ENCODE data around the gene PLA2G15. TPM values are rescaled to one million over a fixed set of nuclear protein-coding genes. Genes with fewer than 3 reads are reported as not detected.

The PLA2G15 gene
- total RNA-seq, 1 experiment from 2014 or later = 33.2 TPM

DNA sequence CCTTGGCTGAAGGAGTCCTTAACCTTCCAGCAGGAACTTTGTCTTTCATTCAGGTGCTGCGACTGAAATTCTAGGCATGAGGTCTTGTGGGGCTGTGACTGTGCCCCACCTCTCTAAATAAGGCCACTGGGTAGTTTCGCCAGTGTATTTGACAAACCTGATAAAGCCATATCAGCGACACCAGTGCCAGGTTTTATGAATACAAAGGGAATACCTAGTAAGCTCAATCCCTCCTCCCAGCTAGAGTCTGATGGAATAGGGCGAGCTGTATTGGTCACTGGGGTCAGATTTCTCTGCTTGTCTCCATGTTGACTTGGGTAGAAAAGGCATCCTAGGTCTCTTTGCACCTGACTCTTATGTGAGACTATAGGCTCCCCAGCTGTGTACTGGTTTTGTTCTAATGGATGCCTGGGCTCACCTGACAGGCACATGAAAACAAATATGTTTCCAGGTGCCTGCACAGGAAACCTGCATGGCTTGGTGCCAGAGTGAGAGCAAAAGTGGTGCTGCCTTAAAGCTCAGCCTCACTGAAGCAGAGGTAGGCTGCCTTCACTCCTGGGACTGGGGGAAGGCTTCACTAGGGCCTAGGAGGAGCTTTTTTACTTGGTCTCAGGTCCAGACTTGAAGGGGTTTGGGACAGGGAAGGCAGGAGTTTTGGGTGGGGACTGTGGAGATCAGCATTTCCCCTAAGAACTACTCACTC is 27.5 kb downstream of the PLA2G15 start:
- CTCF ChIA-PET = interaction anchor here (0.6 to 1.3 kb wide), 2 partner anchors 9 to 632 kb away, joined by 5 read pairs; partner anchors contain the start of gene SLC7A6
- no peaks in the 10 kb centered on the region for H3K27me3 Mint-ChIP-seq (ENCODE audit: insufficient read depth, unreplicated experiment)
- no TSS peak for BruUV-seq (replicated peaks)
- H3K36me3 Mint-ChIP-seq (ENCODE audit: insufficient read depth, unreplicated experiment) = peaks cover 96% of the 10 kb centered on the region
- no peak for DNase-seq
- H3K4me3 ChIP-seq (ENCODE audit: low read depth, low read length) = no peak overlapping the region
- H3K27ac Mint-ChIP-seq (ENCODE audit: unreplicated experiment) = peak overlapping the region; percentile 76
- peak overlapping the region; percentile 4 for H3K4me3 Mint-ChIP-seq (ENCODE audit: unreplicated experiment)
- peaks cover 5% of the 10 kb centered on the region for H3K36me3 ChIP-seq (ENCODE audit: control insufficient read depth, insufficient read depth, low read length)
- POLR2A ChIA-PET = interaction anchor here (1.0 kb wide), 1 partner anchor 38 kb away, joined by 3 read pairs; the partner anchor contains the start of genes PRMT7 and SLC7A6OS
- peaks cover 19% of the 10 kb centered on the region for H3K4me1 Mint-ChIP-seq (ENCODE audit: low read depth, unreplicated experiment)
- H3K4me1 ChIP-seq = peaks cover 58% of the 10 kb centered on the region
- no peaks in the 10 kb centered on the region for H3K27me3 ChIP-seq (replicated peaks; ENCODE audit: control insufficient read depth, insufficient read depth, low read length)
- H3K9me3 ChIP-seq = no peaks in the 10 kb centered on the region
- intact Hi-C loops (cut with micrococcal nuclease; ENCODE audit: unreplicated experiment) = no loop called here
- TF ChIP-seq CTCF (IDR thresholded peaks at IDR 0.05; ENCODE audit: insufficient read depth in 1 of 2, low read depth in 1 of 2, low read length in 1 of 2, severe bottlenecking in 1 of 2, unreplicated experiment in 1 of 2) = no peak
- H3K9me3 Mint-ChIP-seq (ENCODE audit: unreplicated experiment) = no peaks in the 10 kb centered on the region

DNA sequence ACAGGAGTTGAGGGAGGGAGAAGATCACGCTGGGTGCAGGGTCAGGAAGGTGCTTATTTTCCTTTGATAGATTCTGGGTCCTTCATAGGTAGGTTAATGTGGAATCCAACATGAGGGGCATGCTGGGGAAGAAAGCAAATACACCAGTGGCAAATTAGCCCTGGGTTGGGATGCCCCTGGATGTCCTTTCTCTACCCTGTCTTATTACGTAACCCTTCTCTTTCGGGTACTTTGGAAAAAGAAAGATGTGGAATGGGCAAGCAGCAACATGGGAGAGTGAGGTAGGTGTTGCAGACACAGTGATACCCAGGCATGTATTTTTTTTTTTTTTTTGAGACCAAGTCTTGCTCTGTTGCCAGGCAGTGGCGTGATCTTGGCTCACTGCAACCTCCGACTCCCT is 28.3 kb downstream of the PLA2G15 start:
- POLR2A ChIA-PET = no interaction called here
- CTCF ChIA-PET = interaction anchor here (0.6 to 1.3 kb wide), 2 partner anchors 9 to 53 kb away, joined by 3 to 5 read pairs; partner anchors contain the start of gene SLC7A6

DNA sequence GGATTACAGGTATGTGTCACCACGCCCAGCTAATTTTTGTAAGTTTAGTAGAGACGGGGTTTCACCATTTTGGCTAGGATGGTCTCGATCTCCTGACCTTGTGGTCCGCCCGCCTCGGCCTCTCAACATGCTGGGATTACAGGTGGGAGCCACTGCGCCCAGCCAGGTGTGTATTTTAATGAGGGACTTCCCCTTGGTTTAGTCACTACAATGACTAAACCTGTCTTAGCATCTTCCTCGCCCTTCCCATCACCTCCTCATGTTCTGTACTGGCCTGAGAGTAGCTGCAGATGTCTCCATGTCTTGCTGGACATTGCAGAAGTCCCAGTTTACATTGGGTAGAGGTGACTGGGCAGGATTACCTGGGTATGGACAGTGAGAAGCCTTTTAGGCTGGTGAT is 28.7 kb downstream of the PLA2G15 start:
- Mint-ChIP-seq H3K4me1 (ENCODE audit: low read depth, unreplicated experiment) (peaks cover 13% of the 10 kb centered on the region), H3K27ac (ENCODE audit: unreplicated experiment) (peak overlapping the region; percentile 76), H3K27me3 (ENCODE audit: insufficient read depth, unreplicated experiment) (no peaks in the 10 kb centered on the region), H3K36me3 (ENCODE audit: insufficient read depth, unreplicated experiment) (peaks cover 97% of the 10 kb centered on the region), H3K9me3 (ENCODE audit: unreplicated experiment) (no peaks in the 10 kb centered on the region), H3K4me3 (ENCODE audit: unreplicated experiment) (no peak overlapping the region)
- Histone ChIP-seq H3K4me1 (peaks cover 51% of the 10 kb centered on the region), H3K27me3 (replicated peaks; ENCODE audit: control insufficient read depth, insufficient read depth, low read length) (no peaks in the 10 kb centered on the region), H3K36me3 (ENCODE audit: control insufficient read depth, insufficient read depth, low read length) (peaks cover 5% of the 10 kb centered on the region), H3K4me3 (ENCODE audit: low read depth, low read length) (no peak overlapping the region), H3K9me3 (no peaks in the 10 kb centered on the region)
- TF ChIP-seq CTCF (IDR thresholded peaks at IDR 0.05; ENCODE audit: insufficient read depth in 1 of 2, low read depth in 1 of 2, low read length in 1 of 2, severe bottlenecking in 1 of 2, unreplicated experiment in 1 of 2) = no peak
- no peak for DNase-seq
- intact Hi-C loops (cut with micrococcal nuclease; ENCODE audit: unreplicated experiment) = no loop called here
- POLR2A ChIA-PET = interaction anchor here (0.5 kb wide), 1 partner anchor 1178 kb away, joined by 9 read pairs; no protein-coding TSS in a partner anchor
- BruUV-seq (replicated peaks) = no TSS peak
- CTCF ChIA-PET = interaction anchor here (0.6 kb wide), 1 partner anchor 52 kb away, joined by 3 read pairs; no protein-coding TSS in a partner anchor

More for the DNA sequence above, 28.3 kb downstream of the PLA2G15 start:
- H3K9me3 Mint-ChIP-seq (ENCODE audit: unreplicated experiment) = no peaks in the 10 kb centered on the region
- H3K27ac Mint-ChIP-seq (ENCODE audit: unreplicated experiment) = peak overlapping the region; percentile 76
- no peak for TF ChIP-seq CTCF (IDR thresholded peaks at IDR 0.05; ENCODE audit: insufficient read depth in 1 of 2, low read depth in 1 of 2, low read length in 1 of 2, severe bottlenecking in 1 of 2, unreplicated experiment in 1 of 2)
- H3K4me3 Mint-ChIP-seq (ENCODE audit: unreplicated experiment) = peak overlapping the region; percentile 4
- H3K36me3 ChIP-seq (ENCODE audit: control insufficient read depth, insufficient read depth, low read length) = peaks cover 5% of the 10 kb centered on the region
- intact Hi-C loops (cut with micrococcal nuclease; ENCODE audit: unreplicated experiment) = no loop called here
- DNase-seq = no peak
- H3K27me3 ChIP-seq (replicated peaks; ENCODE audit: control insufficient read depth, insufficient read depth, low read length) = no peaks in the 10 kb centered on the region
- peaks cover 13% of the 10 kb centered on the region for H3K4me1 Mint-ChIP-seq (ENCODE audit: low read depth, unreplicated experiment)
- no peaks in the 10 kb centered on the region for H3K27me3 Mint-ChIP-seq (ENCODE audit: insufficient read depth, unreplicated experiment)
- BruUV-seq (replicated peaks) = no TSS peak
- no peaks in the 10 kb centered on the region for H3K9me3 ChIP-seq
- H3K4me1 ChIP-seq = peaks cover 54% of the 10 kb centered on the region
- H3K36me3 Mint-ChIP-seq (ENCODE audit: insufficient read depth, unreplicated experiment) = peaks cover 96% of the 10 kb centered on the region
- no peak overlapping the region for H3K4me3 ChIP-seq (ENCODE audit: low read depth, low read length)

Data from Caco-2 (cell line).